K562 (cell line): ENCODE data around the gene SLC52A1. TPM values are rescaled to one million over a fixed set of nuclear protein-coding genes. Genes with fewer than 3 reads are reported as not detected.

Experiments
- ARID1B ChIP-seq: fragments of 450-650 bp; IDR thresholded peaks from 2 replicates; pipeline ENCODE4 v1.6.1; 2016; ENCODE audit warnings: antibody characterized with exemption, mild to moderate bottlenecking, inconsistent platforms
- ARID2 ChIP-seq: fragments of 450-650 bp; IDR thresholded peaks from 2 replicates; pipeline ENCODE4 v1.6.1; 2017; ENCODE audit warnings: antibody characterized with exemption, mild to moderate bottlenecking
- CBFA2T3 ChIP-seq: fragments of 450-650 bp; IDR thresholded peaks from 2 replicates; pipeline ENCODE4 v1.6.1; 2017
- ELF1 ChIP-seq: fragments of 200-800 bp; sonication (Bioruptor generic); IDR thresholded peaks from 2 replicates; pipeline ENCODE4 v1.6.1; 2016; ENCODE audit warnings: missing genetic modification characterization, missing compliant biosample characterization
- KLF6 ChIP-seq: fragments of 250-450 bp; sonication (Bioruptor Pico); IDR thresholded peaks from 2 replicates; pipeline ENCODE4 v1.4.0; 2020; ENCODE audit warnings: mild to moderate bottlenecking, moderate library complexity, borderline replicate concordance
- MYC ChIP-seq, 2 experiments: fragments of 250-450 bp in 1 of 2; sonication (Bioruptor Pico) in 1 of 2; IDR thresholded peaks; 2 replicates each; pipeline versions ENCODE4 v1.5.1 to v1.6.1; 2012 to 2021; ENCODE audit warnings: low read depth in 2 of 2, borderline replicate concordance in 1 of 2, improper control_type of control experiment in 1 of 2, low read length in 1 of 2, mild to moderate bottlenecking in 1 of 2, moderate library complexity in 1 of 2
- NCOA4 ChIP-seq: fragments of 450-650 bp; IDR thresholded peaks from 2 replicates; pipeline ENCODE4 v1.6.1; 2018; ENCODE audit warnings: mild to moderate bottlenecking; ENCODE audit not compliant: partially characterized antibody
- PRDM10 ChIP-seq: fragments of 450-650 bp; IDR thresholded peaks from 2 replicates; pipeline ENCODE4 v1.6.1; 2018; ENCODE audit not compliant: partially characterized antibody
- TBP ChIP-seq: optimal IDR thresholded peaks from 2 replicates; pipeline ENCODE3; 2011; ENCODE audit warnings: low read depth, low read length, improper control_type of control experiment
- polyA plus RNA-seq, 8 experiments: library from polyadenylated mRNA; depleted of rRNA in 4 of 8; stranded (reverse) in 5 of 8; unstranded in 3 of 8; fragments of >200 nt; fragmentation: Nextera tagmentation in 2 of 8; fragmentation: Illumina TruSeq in 1 of 8; extraction: Ambion mirVana in 2 of 8; extraction: Trizol in 1 of 8; gene quantifications; 2 replicates each; pipeline versions ENCODE4 v1.2.1 to v1.2.3, GENCODE V29; 2011 to 2014; ENCODE audit warnings: inconsistent platforms in 1 of 8, missing spikeins in 1 of 8
- total RNA-seq, 7 experiments: library from RNA; depleted of rRNA in 6 of 7; stranded (reverse); fragments of >200 nt in 6 of 7; fragmentation: Illumina TruSeq in 2 of 7; extraction: Trizol in 2 of 7; gene quantifications; 2 replicates each; pipeline versions ENCODE4 v1.2.1 to v1.2.3, GENCODE V29; 2011 to 2021; ENCODE audit warnings: low replicate concordance in 1 of 7
- TF ChIP-seq, protein P1 (sequence below), 2 experiments: fragments of 450-650 bp in 1 of 2; sonication (generic) in 1 of 2; formaldehyde crosslinking in 1 of 2; IDR thresholded peaks; 2 replicates each; pipeline versions ENCODE4 v1.7.1 to v1.9.0; 2016 to 2022; ENCODE audit warnings: inconsistent platforms in 1 of 2, mild to moderate bottlenecking in 1 of 2, missing genetic modification reagents in 1 of 2
- TF ChIP-seq, protein P2 (sequence below): fragments of 250-450 bp; sonication (Bioruptor Pico); IDR thresholded peaks from 2 replicates; pipeline ENCODE4 v1.4.0; 2020; ENCODE audit warnings: mild to moderate bottlenecking

SLC52A1 gene
- total and polyA plus RNA-seq, 9 of the 15 experiments (the other 6 are each of a cell fraction or from before 2014, with no cell fraction given) = 0.04 TPM; not detected in 8

- TF ChIP-seq PRDM10 (no peak), MYC (IDR thresholded peaks at IDR 0.05; ENCODE audit: low read depth, low read length) (no peak), MYC (CRISPR knock-in tag; IDR thresholded peaks at IDR 0.05; ENCODE audit: borderline replicate concordance, low read depth) (no peak), ARID2 (no peak), ELF1 (tag) (no peak), TBP (no peak), CBFA2T3 (peak; percentile 87), ARID1B (peak; percentile 61), KLF6 (CRISPR knock-in tag) (no peak), NCOA4 (no peak)
- TF ChIP-seq, protein P1, sequence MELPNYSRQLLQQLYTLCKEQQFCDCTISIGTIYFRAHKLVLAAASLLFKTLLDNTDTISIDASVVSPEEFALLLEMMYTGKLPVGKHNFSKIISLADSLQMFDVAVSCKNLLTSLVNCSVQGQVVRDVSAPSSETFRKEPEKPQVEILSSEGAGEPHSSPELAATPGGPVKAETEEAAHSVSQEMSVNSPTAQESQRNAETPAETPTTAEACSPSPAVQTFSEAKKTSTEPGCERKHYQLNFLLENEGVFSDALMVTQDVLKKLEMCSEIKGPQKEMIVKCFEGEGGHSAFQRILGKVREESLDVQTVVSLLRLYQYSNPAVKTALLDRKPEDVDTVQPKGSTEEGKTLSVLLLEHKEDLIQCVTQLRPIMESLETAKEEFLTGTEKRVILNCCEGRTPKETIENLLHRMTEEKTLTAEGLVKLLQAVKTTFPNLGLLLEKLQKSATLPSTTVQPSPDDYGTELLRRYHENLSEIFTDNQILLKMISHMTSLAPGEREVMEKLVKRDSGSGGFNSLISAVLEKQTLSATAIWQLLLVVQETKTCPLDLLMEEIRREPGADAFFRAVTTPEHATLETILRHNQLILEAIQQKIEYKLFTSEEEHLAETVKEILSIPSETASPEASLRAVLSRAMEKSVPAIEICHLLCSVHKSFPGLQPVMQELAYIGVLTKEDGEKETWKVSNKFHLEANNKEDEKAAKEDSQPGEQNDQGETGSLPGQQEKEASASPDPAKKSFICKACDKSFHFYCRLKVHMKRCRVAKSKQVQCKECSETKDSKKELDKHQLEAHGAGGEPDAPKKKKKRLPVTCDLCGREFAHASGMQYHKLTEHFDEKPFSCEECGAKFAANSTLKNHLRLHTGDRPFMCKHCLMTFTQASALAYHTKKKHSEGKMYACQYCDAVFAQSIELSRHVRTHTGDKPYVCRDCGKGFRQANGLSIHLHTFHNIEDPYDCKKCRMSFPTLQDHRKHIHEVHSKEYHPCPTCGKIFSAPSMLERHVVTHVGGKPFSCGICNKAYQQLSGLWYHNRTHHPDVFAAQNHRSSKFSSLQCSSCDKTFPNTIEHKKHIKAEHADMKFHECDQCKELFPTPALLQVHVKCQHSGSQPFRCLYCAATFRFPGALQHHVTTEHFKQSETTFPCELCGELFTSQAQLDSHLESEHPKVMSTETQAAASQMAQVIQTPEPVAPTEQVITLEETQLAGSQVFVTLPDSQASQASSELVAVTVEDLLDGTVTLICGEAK (IDR thresholded peaks at IDR 0.05) = peak; percentile 66
- TF ChIP-seq, protein P1 (CRISPR knock-in tag; IDR thresholded peaks at IDR 0.05) = no peak
- TF ChIP-seq, protein P2, sequence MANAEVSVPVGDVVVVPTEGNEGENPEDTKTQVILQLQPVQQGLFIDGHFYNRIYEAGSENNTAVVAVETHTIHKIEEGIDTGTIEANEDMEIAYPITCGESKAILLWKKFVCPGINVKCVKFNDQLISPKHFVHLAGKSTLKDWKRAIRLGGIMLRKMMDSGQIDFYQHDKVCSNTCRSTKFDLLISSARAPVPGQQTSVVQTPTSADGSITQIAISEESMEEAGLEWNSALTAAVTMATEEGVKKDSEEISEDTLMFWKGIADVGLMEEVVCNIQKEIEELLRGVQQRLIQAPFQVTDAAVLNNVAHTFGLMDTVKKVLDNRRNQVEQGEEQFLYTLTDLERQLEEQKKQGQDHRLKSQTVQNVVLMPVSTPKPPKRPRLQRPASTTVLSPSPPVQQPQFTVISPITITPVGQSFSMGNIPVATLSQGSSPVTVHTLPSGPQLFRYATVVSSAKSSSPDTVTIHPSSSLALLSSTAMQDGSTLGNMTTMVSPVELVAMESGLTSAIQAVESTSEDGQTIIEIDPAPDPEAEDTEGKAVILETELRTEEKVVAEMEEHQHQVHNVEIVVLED = no peak
Measured at GRCh38 chr17:5042157-5043022, 7.2 kb upstream of the SLC52A1 start (continued).
